ENCODE results near the gene ZFP92. TPM values are rescaled to one million over a fixed set of nuclear protein-coding genes. Genes with fewer than 3 reads are reported as not detected.

ZFP92 gene
- total RNA-seq, 1 donor from 2014 or later, result 0.27 TPM

DNA sequence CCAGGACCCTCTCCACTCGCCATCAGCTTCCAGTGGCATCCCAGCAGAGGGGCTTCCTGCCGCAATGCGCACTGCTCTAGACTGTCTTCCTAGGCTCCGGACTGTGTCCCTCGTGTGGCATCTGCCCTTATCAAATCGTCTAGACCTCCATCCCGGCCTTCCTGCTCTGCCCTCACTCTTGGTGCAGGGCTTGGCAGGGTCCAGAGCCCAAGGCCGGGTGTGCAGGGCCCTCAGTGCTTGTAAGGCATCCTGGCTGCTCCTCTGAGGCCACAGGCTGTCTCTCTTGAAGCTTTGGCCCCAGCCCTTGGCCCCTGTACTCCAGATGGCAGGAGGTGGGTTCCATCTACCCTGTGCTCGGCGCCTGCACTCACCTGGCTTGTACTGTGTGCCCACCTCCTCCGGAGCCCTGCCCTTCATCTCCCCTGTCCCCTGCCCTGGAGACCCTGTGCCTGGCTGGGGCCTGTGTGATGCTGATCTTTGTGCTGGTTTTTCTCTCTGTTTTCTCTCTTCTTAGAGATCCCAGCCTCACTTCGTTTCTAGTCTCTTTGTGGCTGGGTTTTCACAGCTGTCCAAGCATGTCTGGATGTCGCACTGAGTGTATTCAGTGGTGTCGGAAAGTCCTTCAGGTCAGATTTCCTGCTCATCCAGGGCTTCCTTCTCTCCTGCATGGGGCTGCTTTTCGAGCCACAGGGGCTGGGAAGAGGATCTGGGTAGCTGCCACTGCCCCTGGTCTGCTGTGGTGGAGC, 38.3 kb downstream of the ZFP92 start:
- no peaks in the 10 kb centered on the region for H3K9me3 Mint-ChIP-seq (ENCODE audit: unreplicated experiment)
- no peak overlapping the region for H3K4me2 ChIP-seq (ENCODE audit: low read length)
- H4K20me1 ChIP-seq (ENCODE audit: insufficient read depth, low read length), result no peaks in the 10 kb centered on the region
- no peaks in the 10 kb centered on the region for H3K27me3 ChIP-seq (ENCODE audit: insufficient read depth, low read length)
- no peak overlapping the region for H3K4me3 ChIP-seq (ENCODE audit: insufficient read depth, low read depth, low read length)
- DNase-seq (ENCODE audit: low read depth) (no peak), FAIRE-seq (no peak)
- no peaks in the 10 kb centered on the region for H3K9me3 ChIP-seq (ENCODE audit: insufficient read depth, low read depth, low read length)
- no peaks in the 10 kb centered on the region for H3K79me2 ChIP-seq (ENCODE audit: insufficient read depth, low read length)
- H3K27me3 Mint-ChIP-seq (ENCODE audit: low read depth, unreplicated experiment), result no peaks in the 10 kb centered on the region
- TF ChIP-seq EZH2 (IDR thresholded peaks at IDR 0.05; ENCODE audit: insufficient read depth, low read length) (no peak), CTCF (IDR thresholded peaks at IDR 0.05; ENCODE audit: insufficient read depth, low read depth, low read length) (no peak)
- H3K4me1 ChIP-seq (ENCODE audit: insufficient read depth, low read length), result no peaks in the 10 kb centered on the region
- H3K27ac Mint-ChIP-seq (ENCODE audit: unreplicated experiment), result no peak overlapping the region
- no peaks in the 10 kb centered on the region for H3K4me1 Mint-ChIP-seq (ENCODE audit: low read depth, unreplicated experiment)
- H3K36me3 Mint-ChIP-seq (ENCODE audit: low read depth, unreplicated experiment), result peaks cover 2% of the 10 kb centered on the region
- no peaks in the 10 kb centered on the region for H3K36me3 ChIP-seq (ENCODE audit: insufficient read depth, low read length)
- H3K9ac ChIP-seq (ENCODE audit: low read length), result no peak overlapping the region
- no peak overlapping the region for H3K27ac ChIP-seq (ENCODE audit: low read depth, low read length)
- H3K4me3 Mint-ChIP-seq (ENCODE audit: unreplicated experiment), result no peak overlapping the region
- H2AFZ ChIP-seq (ENCODE audit: low read depth, low read length), result no peak overlapping the region

DNA sequence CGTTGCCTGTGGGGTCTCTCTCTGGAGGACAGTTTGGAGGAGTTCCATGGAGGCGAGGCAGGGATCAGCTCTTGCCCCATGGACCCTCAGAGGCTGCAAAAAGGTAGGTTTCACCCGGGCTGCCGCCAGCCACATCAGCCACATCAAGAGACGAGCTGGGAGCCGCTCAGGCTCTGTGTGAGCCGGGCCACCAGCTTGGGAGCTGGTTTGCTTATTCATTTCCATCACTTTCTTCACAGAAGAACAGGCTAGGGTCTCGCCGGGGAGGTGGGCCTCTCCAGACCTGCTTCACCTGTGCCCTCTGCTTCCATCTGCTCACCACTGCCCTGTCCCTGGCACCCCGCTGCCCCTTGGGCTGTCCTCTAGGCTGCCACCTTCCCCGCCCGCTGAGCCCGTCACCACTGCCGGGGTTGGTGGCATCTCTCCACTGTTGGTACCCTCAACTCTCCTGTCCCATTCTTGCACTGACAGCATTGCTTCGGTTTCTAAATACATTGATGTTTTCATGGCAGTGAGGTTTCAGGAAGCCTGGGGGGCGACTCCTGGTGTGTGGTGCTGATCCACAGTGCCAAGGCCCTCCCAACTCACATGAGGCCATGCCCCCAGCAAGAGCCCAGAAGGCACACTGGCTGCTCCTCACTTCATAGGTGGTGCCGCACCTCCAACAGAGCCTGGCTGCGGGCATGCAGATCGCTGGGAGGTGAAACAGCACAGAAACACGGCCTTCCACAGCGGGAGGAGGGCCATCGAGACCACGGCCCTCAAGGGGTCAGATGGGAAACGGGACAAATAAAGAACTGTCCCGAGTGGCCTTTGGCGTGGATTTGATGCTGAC, 39.1 kb downstream of the ZFP92 start:
- no peaks in the 10 kb centered on the region for H3K27me3 Mint-ChIP-seq (ENCODE audit: low read depth, unreplicated experiment)
- H3K36me3 Mint-ChIP-seq (ENCODE audit: low read depth, unreplicated experiment), result peaks cover 2% of the 10 kb centered on the region
- no peaks in the 10 kb centered on the region for H3K4me1 Mint-ChIP-seq (ENCODE audit: low read depth, unreplicated experiment)
- Histone ChIP-seq H3K9ac (ENCODE audit: low read length) (no peak overlapping the region), H3K4me2 (ENCODE audit: low read length) (no peak overlapping the region), H3K4me3 (ENCODE audit: insufficient read depth, low read depth, low read length) (no peak overlapping the region), H3K36me3 (ENCODE audit: insufficient read depth, low read length) (no peaks in the 10 kb centered on the region), H2AFZ (ENCODE audit: low read depth, low read length) (no peak overlapping the region), H3K9me3 (ENCODE audit: insufficient read depth, low read depth, low read length) (no peaks in the 10 kb centered on the region), H3K4me1 (ENCODE audit: insufficient read depth, low read length) (no peaks in the 10 kb centered on the region), H3K27ac (ENCODE audit: low read depth, low read length) (no peak overlapping the region), H3K79me2 (ENCODE audit: insufficient read depth, low read length) (no peaks in the 10 kb centered on the region), H3K27me3 (ENCODE audit: insufficient read depth, low read length) (no peaks in the 10 kb centered on the region), H4K20me1 (ENCODE audit: insufficient read depth, low read length) (no peaks in the 10 kb centered on the region)
- FAIRE-seq (no peak), DNase-seq (ENCODE audit: low read depth) (no peak)
- H3K4me3 Mint-ChIP-seq (ENCODE audit: unreplicated experiment), result no peak overlapping the region
- H3K9me3 Mint-ChIP-seq (ENCODE audit: unreplicated experiment), result no peaks in the 10 kb centered on the region
- TF ChIP-seq EZH2 (IDR thresholded peaks at IDR 0.05; ENCODE audit: insufficient read depth, low read length) (no peak), CTCF (IDR thresholded peaks at IDR 0.05; ENCODE audit: insufficient read depth, low read depth, low read length) (no peak)
- no peak overlapping the region for H3K27ac Mint-ChIP-seq (ENCODE audit: unreplicated experiment)

- no peak overlapping the region for H3K9ac ChIP-seq (ENCODE audit: low read length)
- Mint-ChIP-seq H3K36me3 (ENCODE audit: low read depth, unreplicated experiment) (peaks cover 2% of the 10 kb centered on the region), H3K4me1 (ENCODE audit: low read depth, unreplicated experiment) (no peaks in the 10 kb centered on the region), H3K9me3 (ENCODE audit: unreplicated experiment) (no peaks in the 10 kb centered on the region), H3K27ac (ENCODE audit: unreplicated experiment) (no peak overlapping the region), H3K27me3 (ENCODE audit: low read depth, unreplicated experiment) (no peaks in the 10 kb centered on the region), H3K4me3 (ENCODE audit: unreplicated experiment) (no peak overlapping the region)
- H3K4me3 ChIP-seq (ENCODE audit: insufficient read depth, low read depth, low read length), result no peak overlapping the region
- no peak for TF ChIP-seq EZH2 (IDR thresholded peaks at IDR 0.05; ENCODE audit: insufficient read depth, low read length)
- no peak for TF ChIP-seq CTCF (IDR thresholded peaks at IDR 0.05; ENCODE audit: insufficient read depth, low read depth, low read length)
- H3K4me1 ChIP-seq (ENCODE audit: insufficient read depth, low read length), result no peaks in the 10 kb centered on the region
- H3K9me3 ChIP-seq (ENCODE audit: insufficient read depth, low read depth, low read length), result no peaks in the 10 kb centered on the region
- no peaks in the 10 kb centered on the region for H3K79me2 ChIP-seq (ENCODE audit: insufficient read depth, low read length)
- DNase-seq (ENCODE audit: low read depth), result no peak
- no peak overlapping the region for H2AFZ ChIP-seq (ENCODE audit: low read depth, low read length)
- H4K20me1 ChIP-seq (ENCODE audit: insufficient read depth, low read length), result no peaks in the 10 kb centered on the region
- H3K27ac ChIP-seq (ENCODE audit: low read depth, low read length), result no peak overlapping the region
- FAIRE-seq, result no peak
- H3K27me3 ChIP-seq (ENCODE audit: insufficient read depth, low read length), result no peaks in the 10 kb centered on the region
- H3K36me3 ChIP-seq (ENCODE audit: insufficient read depth, low read length), result no peaks in the 10 kb centered on the region
- H3K4me2 ChIP-seq (ENCODE audit: low read length), result no peak overlapping the region
Observed at GRCh38 chrX:153450949-153451277, 39.6 kb downstream of the ZFP92 start.

All from astrocyte (in vitro differentiated cells and primary cell).